Stimulated activated naive CD8-positive, alpha-beta T cell treated with anti-CD3 and anti-CD28 coated beads, Interleukin-15, Interleukin-2, amounts not matched to agents 100 ng/mL and 50 ng/mL, for 24 hours (primary cell): Measurements from ENCODE around the gene PLA2G4E.

Source experiments
- H3K27ac Mint-ChIP-seq: one replicate; pipeline ENCODE4 v1.8.0; 2021; ENCODE audit warnings: mild to moderate bottlenecking, mixed read lengths
- H3K27me3 Mint-ChIP-seq: one replicate; pipeline ENCODE4 v1.8.0; 2021; ENCODE audit warnings: mixed read lengths
- H3K36me3 Mint-ChIP-seq: one replicate; pipeline ENCODE4 v1.8.0; 2021; ENCODE audit warnings: low read depth, mixed read lengths
- H3K4me1 Mint-ChIP-seq: one replicate; pipeline ENCODE4 v1.8.0; 2021; ENCODE audit warnings: low read depth, mixed read lengths
- H3K4me3 Mint-ChIP-seq: one replicate; pipeline ENCODE4 v1.8.0; 2021; ENCODE audit warnings: mild to moderate bottlenecking, mixed read lengths
- H3K9me3 Mint-ChIP-seq: one replicate; pipeline ENCODE4 v1.8.0; 2021; ENCODE audit warnings: mixed read lengths

The PLA2G4E gene

DNA sequence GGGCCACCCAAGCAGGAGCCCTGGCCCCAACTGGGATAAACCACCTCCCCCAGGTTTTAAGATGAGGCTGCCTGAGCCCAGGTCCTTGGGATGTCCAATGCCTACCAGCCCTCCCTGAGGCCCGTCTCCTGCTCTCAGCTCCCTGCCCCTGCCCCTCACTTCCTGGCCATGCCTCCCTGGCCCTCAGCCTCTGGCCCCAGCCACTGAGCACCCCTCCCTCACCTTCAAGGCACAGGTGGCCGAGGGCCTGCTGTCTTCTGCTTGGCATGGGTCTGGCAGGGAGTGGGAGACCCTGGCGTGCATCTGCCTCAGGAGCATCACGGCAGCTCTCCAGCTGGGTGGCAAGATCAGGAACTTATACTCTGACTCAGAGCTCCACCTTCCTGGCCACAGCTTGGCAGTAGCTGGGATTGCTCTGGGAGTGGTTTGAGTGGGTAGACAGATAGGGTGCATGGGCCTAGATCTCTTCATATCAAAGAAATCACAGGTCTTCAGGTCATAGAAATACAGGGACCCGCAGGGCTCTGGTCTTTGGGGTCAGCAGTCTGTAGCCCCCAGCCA is at the start of gene PLA2G4E:
Gene PLA2G4E, minus strand, starts transcription at position 330 of the 561 bp plus-strand sequence. Its CDS starts 12 bp downstream, at position 318.
- no peaks in the 10 kb centered on the region for H3K36me3 Mint-ChIP-seq
- H3K4me1 Mint-ChIP-seq: no peaks in the 10 kb centered on the region
- H3K9me3 Mint-ChIP-seq: no peaks in the 10 kb centered on the region
- H3K4me3 Mint-ChIP-seq: no peak within 1 kb of the TSS
- H3K27me3 Mint-ChIP-seq: peaks cover 4% of the 10 kb centered on the region
- no peak within 1 kb of the TSS for H3K27ac Mint-ChIP-seq

DNA sequence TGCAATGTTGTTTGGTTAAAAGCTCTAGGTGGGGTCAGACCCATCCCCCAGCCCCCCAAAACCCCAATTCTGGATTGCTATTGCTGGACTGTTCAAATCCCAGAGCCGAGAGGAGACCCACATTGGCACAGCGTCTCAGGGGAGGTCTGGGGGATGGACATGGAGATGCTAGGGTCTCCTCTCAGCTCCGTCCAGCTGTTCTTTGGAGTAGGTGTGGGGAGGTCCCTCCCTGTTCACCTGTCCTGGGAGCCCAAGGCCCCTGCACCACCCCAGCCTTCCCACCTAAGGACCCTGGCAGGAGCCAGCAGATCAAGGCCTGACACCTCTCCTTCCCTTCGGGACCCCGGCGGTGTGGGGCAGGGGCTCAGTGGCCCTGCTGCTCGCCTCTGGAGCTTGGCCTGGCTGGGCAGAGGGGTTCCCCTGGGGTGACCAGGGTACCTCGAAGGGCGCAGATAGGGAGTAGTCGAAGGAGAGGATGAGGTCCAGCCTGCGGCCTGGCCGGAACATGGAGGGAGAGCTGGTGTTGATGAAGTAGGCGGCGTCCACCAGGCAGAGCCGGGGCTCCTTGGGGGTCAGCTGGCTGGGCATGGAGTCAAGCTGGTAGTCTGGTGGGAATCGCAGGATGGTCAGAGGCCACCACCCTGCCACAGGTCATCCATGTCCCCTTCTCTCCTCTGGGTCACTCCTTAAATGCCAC is 49.6 kb upstream of the PLA2G4E start:
- Mint-ChIP-seq H3K4me3 (no peak overlapping the region), H3K4me1 (no peaks in the 10 kb centered on the region), H3K36me3 (peaks cover 8% of the 10 kb centered on the region), H3K27me3 (peaks cover 8% of the 10 kb centered on the region), H3K9me3 (peaks cover 5% of the 10 kb centered on the region), H3K27ac (no peak overlapping the region)

DNA sequence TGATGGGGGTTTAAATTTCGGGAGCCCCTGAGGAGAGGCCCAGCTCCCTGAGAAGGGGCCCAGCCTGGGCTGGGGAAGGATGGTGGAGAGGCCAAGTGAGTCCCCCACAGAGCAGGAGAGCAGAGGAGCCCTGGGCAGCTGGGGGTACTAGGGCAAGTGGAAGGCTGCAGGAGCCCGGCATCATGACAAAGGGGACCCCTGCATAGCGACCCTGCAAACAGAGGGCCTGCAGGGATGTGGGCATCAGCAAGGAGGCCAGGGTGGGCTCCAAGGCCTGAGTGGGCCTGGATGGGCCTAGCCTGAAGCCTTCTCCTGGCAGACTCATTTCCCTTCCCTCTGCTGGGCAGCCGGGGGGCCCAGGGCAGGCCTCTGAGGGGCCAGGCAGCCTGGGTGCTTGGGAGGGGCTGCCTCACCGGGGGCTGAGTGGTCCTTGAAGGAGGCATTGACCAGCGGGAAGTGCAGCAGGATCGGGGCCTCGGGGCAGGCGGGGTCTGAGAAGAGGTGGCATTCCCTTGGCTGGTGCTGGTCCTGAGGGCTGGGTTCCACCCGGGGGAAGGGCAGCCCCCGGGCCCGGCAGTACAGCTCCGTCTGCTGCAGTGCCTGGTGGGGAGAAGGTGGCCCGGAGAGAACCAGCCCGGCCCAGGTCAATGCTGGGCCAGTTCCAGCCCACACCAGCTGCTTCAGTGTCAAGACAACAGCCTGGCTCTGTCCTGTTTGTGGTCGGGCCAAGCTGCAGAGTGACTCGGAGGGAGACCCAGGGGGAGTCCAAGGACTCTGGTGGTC is 48.8 kb upstream of the PLA2G4E start:
- H3K27ac Mint-ChIP-seq: no peak overlapping the region
- peaks cover 8% of the 10 kb centered on the region for H3K36me3 Mint-ChIP-seq
- peaks cover 5% of the 10 kb centered on the region for H3K9me3 Mint-ChIP-seq
- H3K4me3 Mint-ChIP-seq: no peak overlapping the region
- peaks cover 8% of the 10 kb centered on the region for H3K27me3 Mint-ChIP-seq
- no peaks in the 10 kb centered on the region for H3K4me1 Mint-ChIP-seq

DNA sequence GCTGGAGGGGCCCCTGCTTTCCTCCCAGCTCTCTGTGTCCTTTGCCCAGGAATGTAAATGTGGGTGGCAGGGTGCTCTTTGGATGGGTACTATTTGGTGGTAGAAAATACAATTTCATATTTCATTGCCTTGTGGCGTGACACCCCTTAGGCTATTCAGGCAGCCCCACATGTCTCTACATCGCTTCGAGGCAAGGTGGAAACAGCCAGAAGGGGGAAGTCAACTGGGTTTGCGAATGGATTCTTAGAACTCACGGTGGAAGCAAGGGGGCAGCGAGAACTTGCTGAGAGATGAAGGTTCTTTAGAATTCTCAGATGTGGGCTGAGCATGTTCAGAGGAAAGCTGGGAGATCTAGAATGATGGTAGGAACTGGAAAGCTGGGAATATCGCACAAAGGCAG is 48.2 kb upstream of the PLA2G4E start:
- Mint-ChIP-seq H3K27ac (no peak overlapping the region), H3K9me3 (peaks cover 5% of the 10 kb centered on the region), H3K27me3 (peaks cover 8% of the 10 kb centered on the region), H3K4me1 (no peaks in the 10 kb centered on the region), H3K4me3 (no peak overlapping the region), H3K36me3 (peaks cover 8% of the 10 kb centered on the region)

GRCh38 chr15:42068601-42069000 is 47.8 kb upstream of the PLA2G4E start:
- Mint-ChIP-seq H3K27me3 (peaks cover 8% of the 10 kb centered on the region), H3K27ac (no peak overlapping the region), H3K4me3 (no peak overlapping the region)

DNA sequence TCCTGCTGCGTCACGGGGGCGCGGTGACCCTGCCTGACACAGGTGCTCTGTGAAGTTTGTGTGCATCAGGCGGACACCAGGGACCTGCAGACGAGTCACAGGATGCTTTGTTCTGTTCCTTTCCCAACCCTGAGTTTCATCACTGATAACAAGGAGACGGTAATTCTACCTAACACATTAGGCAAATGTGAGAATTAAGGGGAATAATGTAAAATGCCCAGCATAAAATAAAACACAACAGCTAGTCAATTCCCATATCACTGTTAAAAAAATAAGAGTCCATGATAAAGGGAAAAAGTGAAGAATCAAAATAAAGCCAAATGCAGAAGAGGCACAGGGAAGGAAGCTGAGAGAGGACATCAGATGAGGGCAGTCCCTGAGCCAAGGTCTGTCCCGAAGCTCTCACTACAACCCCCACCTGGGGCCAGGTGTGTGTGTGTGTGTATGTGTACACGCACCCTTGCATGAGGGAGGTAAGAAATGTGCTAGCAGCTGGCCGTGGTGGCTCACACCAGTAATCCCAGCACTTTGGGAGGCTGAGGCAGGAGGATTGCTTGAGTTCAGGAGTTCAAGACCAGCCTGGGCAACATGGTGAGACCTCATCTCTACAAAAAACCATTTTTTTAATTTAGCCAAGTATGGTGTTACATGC is 46.0 kb upstream of the PLA2G4E start:
- peaks cover 5% of the 10 kb centered on the region for H3K9me3 Mint-ChIP-seq
- peaks cover 8% of the 10 kb centered on the region for H3K27me3 Mint-ChIP-seq
- H3K27ac Mint-ChIP-seq: no peak overlapping the region
- peaks cover 8% of the 10 kb centered on the region for H3K36me3 Mint-ChIP-seq
- no peaks in the 10 kb centered on the region for H3K4me1 Mint-ChIP-seq
- H3K4me3 Mint-ChIP-seq: no peak overlapping the region

More at GRCh38 chr15:42068601-42069000, 47.8 kb upstream of the PLA2G4E start:
- H3K9me3 Mint-ChIP-seq: peaks cover 5% of the 10 kb centered on the region
- peaks cover 8% of the 10 kb centered on the region for H3K36me3 Mint-ChIP-seq
- H3K4me1 Mint-ChIP-seq: no peaks in the 10 kb centered on the region

DNA sequence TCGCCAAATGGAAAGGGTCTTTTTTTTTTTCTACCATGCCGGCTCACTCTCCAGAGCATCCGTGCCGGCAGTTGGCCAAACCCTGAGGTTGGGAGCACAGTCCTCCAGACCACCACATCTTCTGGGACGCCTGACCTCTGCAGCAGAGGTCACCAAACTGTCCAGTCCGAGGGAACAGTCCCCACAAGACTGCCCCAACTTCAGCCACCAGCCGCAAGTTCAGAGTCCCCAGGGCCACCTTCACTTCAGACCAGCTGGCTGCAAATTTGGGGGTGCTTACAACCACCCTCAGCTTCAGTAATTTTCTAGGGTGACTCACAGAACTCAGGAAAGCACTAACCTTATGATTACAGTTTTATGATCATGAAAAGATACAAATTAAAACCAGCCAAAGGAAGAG is 44.6 kb upstream of the PLA2G4E start:
- peaks cover 5% of the 10 kb centered on the region for H3K9me3 Mint-ChIP-seq
- no peak overlapping the region for H3K27ac Mint-ChIP-seq
- no peaks in the 10 kb centered on the region for H3K4me1 Mint-ChIP-seq
- H3K27me3 Mint-ChIP-seq: peaks cover 8% of the 10 kb centered on the region
- H3K36me3 Mint-ChIP-seq: peaks cover 8% of the 10 kb centered on the region
- H3K4me3 Mint-ChIP-seq: no peak overlapping the region

GRCh38 chr15:42065033-42065432 is 44.2 kb upstream of the PLA2G4E start:
- Mint-ChIP-seq H3K36me3 (peaks cover 8% of the 10 kb centered on the region), H3K27me3 (peaks cover 8% of the 10 kb centered on the region), H3K4me3 (no peak overlapping the region), H3K27ac (no peak overlapping the region), H3K4me1 (no peaks in the 10 kb centered on the region), H3K9me3 (peaks cover 5% of the 10 kb centered on the region)

DNA sequence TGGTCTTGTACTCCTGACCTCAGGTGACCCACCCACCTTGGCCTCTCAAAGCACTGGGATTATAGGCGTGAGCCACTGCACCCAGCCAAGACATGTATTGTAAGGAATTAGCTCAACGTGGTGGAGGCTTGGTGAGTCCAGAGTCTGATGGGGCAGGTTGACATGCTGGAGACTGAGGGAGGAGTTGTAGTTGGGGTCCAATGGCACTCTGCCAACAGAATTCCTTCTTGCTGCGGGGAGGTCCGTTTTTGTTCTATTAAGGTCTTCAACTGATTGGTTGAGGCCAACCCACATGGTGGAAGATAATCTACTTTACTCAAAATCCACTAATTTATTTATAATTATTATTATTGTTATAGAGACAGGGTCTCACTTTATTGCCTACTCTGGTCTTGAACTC is 43.4 kb upstream of the PLA2G4E start:
- H3K36me3 Mint-ChIP-seq: peaks cover 8% of the 10 kb centered on the region
- no peaks in the 10 kb centered on the region for H3K4me1 Mint-ChIP-seq
- H3K4me3 Mint-ChIP-seq: no peak overlapping the region
- H3K9me3 Mint-ChIP-seq: peaks cover 5% of the 10 kb centered on the region
- H3K27me3 Mint-ChIP-seq: peaks cover 8% of the 10 kb centered on the region
- H3K27ac Mint-ChIP-seq: no peak overlapping the region

DNA sequence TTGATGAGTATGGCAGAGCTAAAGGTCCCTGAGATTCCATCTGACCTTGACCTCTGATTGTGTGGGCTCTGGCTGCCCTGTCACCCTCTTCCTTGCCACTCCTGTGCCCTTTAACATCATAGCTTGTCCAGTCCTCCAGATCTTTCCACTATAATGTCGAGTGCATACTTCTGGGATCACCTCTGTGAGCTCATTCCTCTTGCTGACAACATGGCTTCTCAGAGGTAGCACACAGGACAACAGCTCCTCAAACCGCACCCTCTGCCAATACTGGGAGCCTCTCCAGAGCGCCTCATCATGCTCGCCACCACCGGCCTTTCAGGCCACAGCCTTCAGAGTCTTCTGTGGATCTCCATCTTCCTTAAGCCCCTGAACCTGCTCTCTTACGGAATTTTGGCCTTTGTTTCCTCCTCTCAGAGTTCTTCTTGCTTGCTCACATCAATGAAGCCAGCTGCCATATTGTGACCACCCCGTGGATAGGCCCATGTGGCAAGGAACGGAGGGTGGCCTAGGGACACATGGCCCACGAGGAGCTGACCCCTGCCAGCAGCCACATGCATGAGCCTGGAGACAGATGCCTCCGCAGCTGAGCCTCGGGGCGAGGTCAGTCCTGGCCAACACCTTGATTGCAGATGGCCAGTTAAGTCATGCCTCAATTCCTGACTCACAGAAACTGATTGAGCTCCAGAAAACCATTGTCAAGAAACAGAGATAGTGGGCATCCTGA is 42.4 kb upstream of the PLA2G4E start:
- H3K27ac Mint-ChIP-seq: no peak overlapping the region
- peaks cover 5% of the 10 kb centered on the region for H3K9me3 Mint-ChIP-seq
- no peaks in the 10 kb centered on the region for H3K4me1 Mint-ChIP-seq
- peaks cover 9% of the 10 kb centered on the region for H3K27me3 Mint-ChIP-seq
- peaks cover 8% of the 10 kb centered on the region for H3K36me3 Mint-ChIP-seq
- H3K4me3 Mint-ChIP-seq: no peak overlapping the region

DNA sequence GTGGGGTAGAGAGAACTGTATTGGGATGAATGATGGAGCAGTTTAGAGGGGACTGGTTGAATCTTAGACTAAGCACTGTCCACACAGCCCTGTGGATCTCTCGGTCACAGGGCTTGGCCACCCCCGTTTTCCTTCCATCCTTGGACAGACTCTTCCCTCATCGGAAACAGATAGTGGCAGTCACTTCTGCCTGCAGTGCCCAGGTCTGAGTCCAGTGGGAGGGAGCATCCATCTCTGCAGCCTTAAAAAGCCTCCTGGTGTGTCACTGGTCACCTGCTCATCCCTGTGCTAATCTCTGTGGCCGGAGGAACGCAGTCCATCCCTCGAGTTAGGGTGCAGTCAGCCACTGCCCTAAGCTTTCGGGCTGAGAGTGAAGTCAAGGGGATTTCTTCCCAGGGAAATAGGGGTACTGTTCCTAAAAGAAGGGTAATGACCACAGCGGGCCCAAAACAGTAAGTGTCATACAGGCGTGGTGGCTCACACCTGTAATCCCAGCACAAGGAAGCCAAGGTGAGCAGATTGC is 41.5 kb upstream of the PLA2G4E start:
- H3K36me3 Mint-ChIP-seq: peaks cover 4% of the 10 kb centered on the region
- H3K27me3 Mint-ChIP-seq: peaks cover 19% of the 10 kb centered on the region
- no peak overlapping the region for H3K27ac Mint-ChIP-seq

DNA sequence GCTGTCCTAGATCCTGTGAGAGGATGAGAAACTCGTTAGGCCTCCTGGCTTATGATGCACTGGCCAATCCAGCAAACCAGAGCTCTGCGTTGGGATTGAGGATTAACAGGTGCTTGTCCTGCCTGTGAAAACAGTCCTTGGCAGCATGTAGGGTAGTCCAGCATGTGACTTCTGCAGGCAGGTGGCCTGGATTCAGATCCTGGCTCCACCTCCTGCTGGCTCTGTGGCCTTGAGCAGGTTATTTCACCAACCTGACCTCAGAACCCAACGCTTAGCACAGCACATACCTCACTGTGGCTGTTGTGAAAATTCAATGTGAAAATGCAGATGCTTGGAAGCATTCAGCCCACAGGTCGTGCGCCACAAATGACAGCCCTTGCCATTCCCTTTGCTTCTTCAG is 40.0 kb upstream of the PLA2G4E start:
- H3K36me3 Mint-ChIP-seq: no peaks in the 10 kb centered on the region

More for the DNA sequence above, 41.5 kb upstream of the PLA2G4E start:
- no peak overlapping the region for H3K4me3 Mint-ChIP-seq
- H3K9me3 Mint-ChIP-seq: no peaks in the 10 kb centered on the region
- H3K4me1 Mint-ChIP-seq: no peaks in the 10 kb centered on the region

DNA sequence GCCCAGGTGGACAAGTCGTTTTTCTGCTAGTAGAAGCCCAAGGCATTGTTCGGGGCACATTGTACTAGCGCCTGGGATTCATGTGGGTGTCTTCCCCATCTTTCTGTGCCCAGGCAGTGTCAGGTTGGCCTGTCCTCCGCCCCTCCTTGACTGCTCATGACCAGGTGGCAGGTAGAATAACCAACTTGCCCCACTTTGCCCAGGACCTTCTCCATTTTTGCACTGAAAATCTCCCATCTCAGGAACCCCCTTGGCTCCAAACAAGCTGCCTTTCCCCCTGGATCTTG is 39.6 kb upstream of the PLA2G4E start:
- Mint-ChIP-seq H3K27ac (no peak overlapping the region), H3K4me3 (no peak overlapping the region), H3K4me1 (peaks cover 5% of the 10 kb centered on the region), H3K27me3 (peaks cover 28% of the 10 kb centered on the region), H3K9me3 (no peaks in the 10 kb centered on the region), H3K36me3 (no peaks in the 10 kb centered on the region)

More for the DNA sequence above, 40.0 kb upstream of the PLA2G4E start:
- Mint-ChIP-seq H3K9me3 (no peaks in the 10 kb centered on the region), H3K4me1 (peaks cover 5% of the 10 kb centered on the region), H3K27ac (no peak overlapping the region), H3K4me3 (no peak overlapping the region), H3K27me3 (peaks cover 24% of the 10 kb centered on the region)

DNA sequence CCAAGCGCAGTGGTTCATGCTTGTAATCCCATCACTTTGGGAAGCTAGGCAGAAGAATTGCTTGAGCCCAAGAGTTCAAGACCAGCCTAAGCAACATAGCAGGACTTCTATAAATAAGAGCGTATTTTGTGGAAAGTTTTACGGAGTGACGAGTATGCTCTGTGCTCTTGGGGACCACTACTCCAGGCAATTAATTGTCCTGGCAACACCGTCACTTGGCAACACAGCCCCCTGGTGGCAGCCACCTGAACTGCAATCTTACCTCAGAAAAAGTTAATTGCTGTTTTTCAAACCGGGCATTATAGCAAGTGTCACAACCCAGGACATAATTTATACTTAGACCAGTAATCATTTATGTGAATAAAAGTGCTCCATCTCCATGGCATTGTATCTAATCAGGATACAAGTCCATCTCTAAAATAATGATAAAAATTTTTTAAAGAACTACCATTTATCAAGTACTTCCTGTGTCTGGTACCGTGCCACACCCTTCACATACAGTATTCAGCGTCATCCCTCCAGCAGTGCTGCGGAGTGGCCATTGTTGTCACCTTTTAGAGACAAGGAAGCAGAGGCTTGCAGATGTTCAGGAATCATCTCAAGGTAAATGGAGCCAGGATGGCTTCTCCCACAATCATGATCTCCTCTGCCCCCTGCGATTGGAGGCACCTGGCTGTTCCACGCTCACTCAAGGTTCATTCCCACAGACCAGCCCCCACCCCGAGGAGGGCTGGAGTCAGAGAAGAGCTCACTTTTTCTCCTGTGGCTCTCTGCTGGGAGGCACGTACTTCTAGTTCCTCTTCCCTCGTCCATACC is 39.0 kb upstream of the PLA2G4E start:
- no peak overlapping the region for H3K27ac Mint-ChIP-seq
- H3K4me1 Mint-ChIP-seq: peaks cover 5% of the 10 kb centered on the region
- H3K27me3 Mint-ChIP-seq: peaks cover 34% of the 10 kb centered on the region
- no peaks in the 10 kb centered on the region for H3K36me3 Mint-ChIP-seq
- H3K4me3 Mint-ChIP-seq: no peak overlapping the region
- no peaks in the 10 kb centered on the region for H3K9me3 Mint-ChIP-seq
